H1 (cell line): ENCODE measurements around the gene TRHDE.

Experiments
- POLR2A ChIP-seq, 2 experiments: IDR thresholded peaks; 1 replicate in 1 of 2; 2 replicates in 1 of 2; pipeline ENCODE4 v1.6.1; 2011; ENCODE audit warnings: low read depth in 2 of 2, low read length in 2 of 2, mild to moderate bottlenecking in 2 of 2; ENCODE audit errors: control extremely low read depth in 1 of 2
- POLR2AphosphoS5 ChIP-seq: IDR thresholded peaks from 2 replicates; pipeline ENCODE4 v1.6.1; 2011; ENCODE audit warnings: low read depth, low read length
- TF ChIP-seq, protein P1 (sequence below), 3 experiments: IDR thresholded peaks; 1 replicate in 2 of 3; 2 replicates in 1 of 3; pipeline versions ENCODE4 v1.5.1 to v1.6.1; 2011; ENCODE audit warnings: low read length in 3 of 3, mild to moderate bottlenecking in 3 of 3, inconsistent platforms in 2 of 3, low read depth in 1 of 3, moderate library complexity in 1 of 3; ENCODE audit not compliant: insufficient read depth in 1 of 3; ENCODE audit errors: control extremely low read depth in 1 of 3

DNA sequence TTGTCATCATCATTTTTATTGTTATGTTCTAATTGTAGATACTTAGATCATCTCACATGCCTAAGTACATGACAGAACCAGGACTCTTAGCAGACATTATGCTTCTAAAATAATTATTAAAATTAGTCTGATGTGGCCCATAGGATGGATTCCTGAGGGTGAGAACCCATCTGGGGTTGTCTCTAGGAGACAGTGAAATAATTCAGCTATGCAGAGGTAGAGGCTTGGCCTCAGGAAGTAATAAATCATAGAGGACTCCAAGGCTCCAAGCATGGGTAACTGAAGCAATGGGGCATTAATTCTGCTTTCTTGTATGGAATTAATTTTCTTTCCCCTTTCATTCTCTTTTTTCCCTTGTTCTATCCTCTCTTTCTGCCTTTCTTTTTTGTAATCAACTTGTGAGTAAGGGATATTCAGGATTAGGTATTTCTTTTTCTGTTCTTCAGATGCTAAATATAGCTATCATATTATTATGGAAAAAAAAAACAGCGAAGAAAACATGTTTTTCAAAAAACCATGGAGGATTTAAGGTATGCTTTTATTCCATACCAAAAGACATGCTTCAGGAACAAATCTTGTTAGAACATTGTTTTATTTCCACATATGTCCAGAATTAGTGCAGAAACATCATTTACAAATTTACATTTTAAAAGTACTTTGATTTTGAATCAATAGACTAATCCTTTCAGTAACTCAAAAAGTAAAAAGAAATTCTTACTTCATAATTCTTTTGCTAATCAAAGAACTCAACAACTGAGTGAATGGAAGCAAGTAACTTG, 263.2 kb downstream of the TRHDE start:
- TF ChIP-seq POLR2A (IDR thresholded peaks at IDR 0.05; ENCODE audit: control extremely low read depth in 1 of 2, low read depth in 2 of 2, low read length in 2 of 2) (no peak), POLR2AphosphoS5 (no peak)
- TF ChIP-seq, protein P1, sequence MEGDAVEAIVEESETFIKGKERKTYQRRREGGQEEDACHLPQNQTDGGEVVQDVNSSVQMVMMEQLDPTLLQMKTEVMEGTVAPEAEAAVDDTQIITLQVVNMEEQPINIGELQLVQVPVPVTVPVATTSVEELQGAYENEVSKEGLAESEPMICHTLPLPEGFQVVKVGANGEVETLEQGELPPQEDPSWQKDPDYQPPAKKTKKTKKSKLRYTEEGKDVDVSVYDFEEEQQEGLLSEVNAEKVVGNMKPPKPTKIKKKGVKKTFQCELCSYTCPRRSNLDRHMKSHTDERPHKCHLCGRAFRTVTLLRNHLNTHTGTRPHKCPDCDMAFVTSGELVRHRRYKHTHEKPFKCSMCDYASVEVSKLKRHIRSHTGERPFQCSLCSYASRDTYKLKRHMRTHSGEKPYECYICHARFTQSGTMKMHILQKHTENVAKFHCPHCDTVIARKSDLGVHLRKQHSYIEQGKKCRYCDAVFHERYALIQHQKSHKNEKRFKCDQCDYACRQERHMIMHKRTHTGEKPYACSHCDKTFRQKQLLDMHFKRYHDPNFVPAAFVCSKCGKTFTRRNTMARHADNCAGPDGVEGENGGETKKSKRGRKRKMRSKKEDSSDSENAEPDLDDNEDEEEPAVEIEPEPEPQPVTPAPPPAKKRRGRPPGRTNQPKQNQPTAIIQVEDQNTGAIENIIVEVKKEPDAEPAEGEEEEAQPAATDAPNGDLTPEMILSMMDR (IDR thresholded peaks at IDR 0.05; ENCODE audit: control extremely low read depth in 1 of 3, insufficient read depth in 1 of 3, low read depth in 1 of 3, low read length in 3 of 3) = no peak
